ENCODE results near the gene PLXNA1.

PLXNA1 gene

DNA sequence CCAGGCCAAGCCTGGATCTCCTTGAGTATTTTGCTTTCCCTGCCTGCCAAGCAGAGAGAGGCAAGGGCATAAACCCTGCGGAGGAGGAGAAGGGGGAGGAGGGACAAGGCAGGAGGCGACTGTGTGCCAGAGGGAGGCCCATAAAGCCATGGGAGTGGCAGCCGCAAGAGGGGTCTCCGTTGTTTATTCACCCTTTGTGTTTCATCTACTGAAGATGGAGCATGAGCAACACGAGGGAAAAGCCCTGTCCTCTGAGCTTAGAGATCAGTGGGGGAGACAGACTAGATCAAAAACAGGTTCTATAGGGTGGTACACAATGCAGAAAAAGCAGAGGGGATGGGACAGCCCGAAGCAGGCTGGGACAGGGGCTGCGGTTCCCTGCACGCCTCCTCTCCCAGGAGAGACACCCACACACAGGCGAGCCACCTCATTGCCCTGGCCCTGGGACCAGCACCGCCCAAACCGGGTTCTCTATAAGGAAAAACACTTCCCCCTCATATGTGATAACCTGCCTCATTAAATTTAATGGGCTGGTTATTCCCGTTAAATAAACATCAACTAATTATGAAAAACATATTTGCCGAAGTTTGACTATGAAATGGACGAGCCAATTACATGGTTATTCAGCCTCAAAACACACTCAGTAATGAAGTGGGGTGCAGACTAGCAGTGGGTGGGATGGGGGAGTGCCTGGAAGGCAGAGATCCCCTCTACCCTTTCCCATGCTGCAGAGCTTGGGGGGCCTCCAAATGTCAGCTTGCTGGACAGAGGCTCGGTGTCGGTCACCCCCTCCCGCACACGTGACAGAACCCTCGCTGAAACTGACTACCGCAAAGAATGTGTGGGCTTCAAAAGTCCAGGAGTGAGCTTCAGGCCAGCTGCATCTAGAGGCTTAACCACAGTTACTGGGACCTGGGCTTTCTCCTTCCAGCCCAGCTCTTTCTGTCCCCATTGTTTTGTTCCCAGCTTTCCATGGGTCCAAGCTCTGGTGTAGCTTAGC lies 14.2 kb upstream of the PLXNA1 start:
- DNase-seq = no peak

DNA sequence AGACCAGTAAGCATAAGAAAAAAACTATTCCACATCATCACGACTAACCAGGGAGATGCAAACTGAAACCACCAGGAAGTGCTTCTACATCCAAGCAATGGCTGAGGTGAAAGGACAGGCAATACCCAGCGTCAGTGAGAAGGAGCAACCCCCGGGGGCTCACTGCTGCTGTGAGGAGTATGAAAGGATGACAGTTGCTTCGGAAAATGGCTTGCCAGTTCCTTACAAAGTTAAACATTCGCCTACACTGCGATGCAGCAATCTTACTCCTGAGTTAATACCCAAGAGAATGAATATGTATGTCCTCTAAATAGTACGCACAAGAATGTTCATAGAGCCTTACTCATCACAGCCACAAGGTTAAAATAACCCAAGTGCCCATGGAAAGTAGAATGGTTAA lies 13.3 kb upstream of the PLXNA1 start:
- no peak for DNase-seq

DNA sequence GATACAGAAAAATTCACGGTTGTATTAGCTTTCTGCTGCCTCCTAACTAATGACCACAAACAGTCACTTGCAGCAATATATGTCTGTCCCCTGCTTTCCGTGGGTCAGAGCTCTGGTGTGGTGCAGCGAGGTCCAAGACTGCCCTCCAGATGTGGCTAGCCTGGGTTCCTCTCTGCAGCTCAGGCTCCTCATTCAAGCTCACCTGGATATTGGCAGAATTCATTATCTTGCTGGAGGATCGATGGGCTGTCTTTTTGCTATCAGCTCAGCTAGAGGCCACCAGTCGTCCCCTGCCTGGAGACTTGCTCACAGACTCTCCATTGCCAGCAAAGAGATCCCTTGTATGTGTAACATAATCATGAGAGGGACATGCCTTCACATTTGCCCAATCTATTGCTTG lies 12.8 kb upstream of the PLXNA1 start:
- no peak for DNase-seq

DNA sequence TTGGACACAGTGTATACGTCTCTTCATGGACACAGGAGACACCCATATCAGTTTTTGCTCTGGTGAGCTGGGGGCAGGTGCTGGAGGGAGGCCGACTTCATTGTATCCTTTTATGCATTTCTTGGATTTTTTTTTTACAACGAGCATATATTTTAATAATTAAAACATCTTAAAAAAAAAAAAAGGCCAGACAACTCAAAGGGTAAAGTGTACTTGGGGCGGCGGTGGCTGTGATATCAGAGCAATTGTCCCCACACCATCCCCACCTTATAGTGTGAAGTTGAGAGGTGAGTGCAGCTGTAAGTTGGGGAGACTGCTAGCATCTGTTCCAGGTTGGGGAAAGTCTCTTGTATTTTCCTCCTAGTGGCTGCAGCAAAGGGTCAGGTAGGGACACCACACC lies 12.0 kb upstream of the PLXNA1 start:
- no peak for DNase-seq

DNA sequence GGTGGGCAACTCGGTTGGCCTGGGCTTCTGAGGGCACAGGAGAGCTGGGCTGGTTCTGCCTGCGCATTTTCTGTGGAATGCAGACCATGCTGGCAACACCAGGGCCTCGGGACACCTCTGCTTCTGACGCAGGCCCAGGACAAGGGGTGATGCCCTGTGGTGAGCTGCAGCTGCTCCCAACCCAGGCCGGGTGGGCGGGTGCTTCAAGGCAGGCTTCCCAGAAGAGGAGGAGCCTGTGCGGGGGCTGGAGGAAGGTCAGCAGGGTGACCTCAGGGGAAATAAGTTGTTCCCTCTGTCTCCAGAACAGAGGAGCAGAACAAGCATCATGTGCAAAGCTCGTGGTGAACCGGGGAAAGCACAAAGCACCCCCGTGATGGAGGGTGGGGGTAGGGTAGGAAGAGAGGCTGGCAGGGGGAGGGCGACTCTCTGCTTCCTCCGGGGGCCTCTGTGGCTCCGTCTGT lies 11.0 kb upstream of the PLXNA1 start:
- no peak for DNase-seq

DNA sequence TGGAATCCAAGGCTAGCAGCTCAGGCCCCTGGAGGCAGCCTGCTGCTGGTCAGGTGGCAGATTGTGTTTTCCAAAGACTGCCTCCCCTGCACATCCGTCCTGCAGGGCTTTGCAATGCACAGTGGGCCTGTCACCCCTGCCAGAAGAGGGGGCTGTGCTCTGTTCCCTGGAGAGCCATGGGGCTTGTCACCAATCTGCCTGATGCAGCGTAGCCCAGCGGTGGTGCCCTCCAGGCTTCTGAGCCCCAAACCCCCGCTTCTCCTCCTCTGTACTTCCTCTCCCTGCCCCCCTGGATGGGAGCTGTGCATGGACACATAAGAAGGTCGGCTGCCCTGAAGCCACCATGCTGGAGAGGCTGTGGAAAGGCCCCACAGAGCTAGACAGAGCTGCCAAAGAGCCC lies 10.0 kb upstream of the PLXNA1 start:
- no peak for DNase-seq

DNA sequence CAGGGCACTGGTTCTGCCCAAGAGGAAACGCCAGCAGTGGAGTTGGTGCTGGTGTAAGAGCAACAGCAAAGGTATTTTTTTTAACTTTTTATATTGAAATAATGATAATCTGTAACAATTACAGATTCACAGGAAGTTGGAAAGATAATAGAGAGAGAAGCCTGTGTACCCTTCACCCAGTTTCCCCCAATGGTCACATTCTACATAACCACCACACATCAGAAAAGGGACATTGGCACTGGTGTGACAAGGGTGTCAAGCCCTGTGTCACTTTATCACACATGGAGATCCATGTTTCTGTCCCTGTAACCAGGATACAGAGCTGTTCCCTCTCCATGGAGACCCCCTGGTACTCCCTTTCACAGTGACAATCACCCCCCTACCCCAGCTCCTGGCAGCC lies 9.1 kb upstream of the PLXNA1 start:
- no peak for DNase-seq

DNA sequence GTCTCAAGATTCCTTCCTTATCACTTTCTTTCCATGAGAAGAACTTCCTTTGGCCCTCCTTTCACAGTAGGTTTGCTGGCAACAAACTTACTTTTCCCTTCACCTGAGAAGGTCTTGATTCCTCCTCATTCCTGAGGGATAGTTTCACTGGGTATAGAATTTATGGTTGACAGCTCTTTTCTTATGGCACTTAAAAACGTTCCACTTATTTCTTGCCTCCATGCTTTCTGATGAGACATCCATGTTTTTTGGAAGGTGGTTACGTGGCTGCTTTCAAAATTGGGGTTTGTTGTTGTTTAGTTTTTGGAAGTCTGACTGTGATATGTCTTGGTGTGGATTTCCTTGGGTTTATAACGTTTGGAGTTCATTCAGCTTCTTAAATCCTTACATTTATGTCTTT lies 8.2 kb upstream of the PLXNA1 start:
- no peak for DNase-seq

DNA sequence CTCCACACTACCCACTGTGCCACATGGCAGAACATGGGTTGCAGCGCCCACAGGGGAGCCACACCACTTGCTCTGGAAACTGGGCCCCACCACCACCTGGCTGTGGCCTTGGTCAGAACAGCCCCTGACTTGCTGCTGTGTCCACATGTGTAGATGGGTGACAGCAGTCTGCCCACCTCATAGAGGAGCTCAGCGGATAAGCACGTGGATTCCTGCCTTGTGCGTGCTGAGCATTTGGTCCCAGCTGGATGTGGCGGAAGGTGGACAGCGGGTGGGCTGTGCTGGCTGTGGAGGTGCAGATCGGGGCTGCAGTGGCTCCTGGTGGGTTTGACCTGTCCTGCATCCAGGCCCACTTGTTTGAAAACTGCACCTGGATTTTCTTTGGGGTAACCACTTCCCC lies 6.0 kb upstream of the PLXNA1 start:
- no peak for DNase-seq

DNA sequence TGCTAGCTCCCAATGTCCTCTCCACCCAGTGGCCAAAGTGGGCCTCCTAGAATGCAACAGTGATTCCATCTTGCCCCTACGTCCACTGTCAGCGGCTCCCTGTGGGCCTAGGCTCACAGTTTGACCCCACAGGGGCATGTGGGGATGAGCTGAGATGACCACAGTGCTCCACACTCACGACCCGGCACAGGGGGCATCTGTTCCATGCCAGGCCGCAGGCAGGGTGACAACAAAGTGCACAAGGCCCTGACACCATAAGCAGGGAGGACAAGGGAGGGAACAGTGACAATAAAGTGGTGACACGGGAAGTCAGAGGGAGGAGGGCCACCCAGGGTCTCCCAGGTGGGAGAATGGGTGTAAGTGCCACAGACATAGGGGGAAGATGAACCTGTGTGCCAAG lies 5.1 kb upstream of the PLXNA1 start:
- DNase-seq = no peak

DNA sequence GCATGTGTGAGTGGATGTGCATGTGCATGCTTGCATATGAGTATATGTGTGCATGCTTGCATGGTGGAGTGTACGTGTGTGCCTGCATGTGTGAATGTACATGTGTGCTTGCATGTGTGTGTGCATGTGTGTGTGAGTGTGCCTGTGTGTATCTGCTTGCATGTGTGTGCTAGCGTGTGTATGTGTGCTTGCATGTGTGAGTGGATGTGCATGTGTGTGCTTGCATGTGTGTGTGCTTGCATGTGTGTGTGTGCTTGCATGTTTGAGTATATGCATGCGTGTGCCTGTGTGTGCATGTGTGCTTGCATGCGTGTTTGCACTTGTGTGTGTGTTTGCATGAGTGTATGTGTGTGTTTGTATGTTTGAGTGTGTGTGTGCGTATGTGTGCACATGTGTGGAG lies 4.6 kb upstream of the PLXNA1 start:
- no peak for DNase-seq

DNA sequence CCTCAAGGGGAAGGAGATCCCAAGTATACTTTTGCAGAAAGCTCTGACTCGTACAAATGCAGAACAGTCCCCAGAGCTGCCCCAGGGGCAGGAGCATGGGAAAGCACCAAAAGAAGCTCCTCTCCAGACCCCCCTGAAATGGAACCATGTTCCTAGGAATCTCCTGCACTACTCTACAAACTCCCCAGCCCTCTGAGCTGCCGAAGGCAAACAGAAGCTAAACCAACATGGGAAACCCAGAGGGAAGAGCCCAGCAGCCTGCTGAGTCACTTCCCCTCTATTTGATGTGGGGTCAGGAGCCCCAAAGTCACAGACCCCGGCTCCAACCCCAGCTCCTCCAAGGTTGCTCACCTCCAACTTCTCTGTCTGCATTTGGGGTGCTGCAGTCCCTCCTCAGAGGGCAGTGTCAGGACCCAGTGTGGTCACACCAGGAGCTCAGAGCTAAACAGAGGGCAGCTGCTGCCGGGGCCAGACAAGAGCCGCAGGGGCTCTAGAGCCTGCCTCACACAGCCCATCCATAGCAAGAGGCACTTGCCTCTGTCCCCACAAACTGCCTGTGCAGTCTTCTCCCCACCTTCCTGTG lies 3.8 kb upstream of the PLXNA1 start:
- peak; percentile 28 for DNase-seq

DNA sequence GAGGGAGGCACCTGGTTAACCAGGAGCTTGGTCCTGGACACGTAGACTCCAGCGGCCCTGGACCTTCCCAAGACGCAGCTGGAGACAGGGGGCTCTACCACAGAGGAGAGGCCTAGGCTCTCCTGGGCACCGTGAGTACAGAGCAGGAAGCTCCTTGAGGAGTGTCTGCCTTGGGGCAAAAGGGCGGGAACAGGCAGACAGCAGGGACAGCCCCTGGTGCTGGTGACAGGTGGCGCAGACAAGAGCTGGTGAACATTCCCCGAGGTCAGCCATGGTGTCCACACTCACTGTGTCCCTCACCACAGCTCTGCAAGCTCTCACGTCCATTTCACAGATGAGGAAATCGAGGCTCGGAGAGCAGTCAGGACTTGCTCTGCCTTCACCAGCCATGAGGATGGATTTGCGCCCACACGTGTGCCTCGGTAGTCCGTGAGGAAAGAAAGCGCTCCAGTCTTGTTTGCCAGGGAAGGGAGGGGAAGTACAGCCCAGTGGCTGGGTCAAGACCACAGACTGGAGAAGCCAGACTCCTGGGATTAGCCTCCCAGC lies 2.6 kb upstream of the PLXNA1 start:
- DNase-seq = no peak

DNA sequence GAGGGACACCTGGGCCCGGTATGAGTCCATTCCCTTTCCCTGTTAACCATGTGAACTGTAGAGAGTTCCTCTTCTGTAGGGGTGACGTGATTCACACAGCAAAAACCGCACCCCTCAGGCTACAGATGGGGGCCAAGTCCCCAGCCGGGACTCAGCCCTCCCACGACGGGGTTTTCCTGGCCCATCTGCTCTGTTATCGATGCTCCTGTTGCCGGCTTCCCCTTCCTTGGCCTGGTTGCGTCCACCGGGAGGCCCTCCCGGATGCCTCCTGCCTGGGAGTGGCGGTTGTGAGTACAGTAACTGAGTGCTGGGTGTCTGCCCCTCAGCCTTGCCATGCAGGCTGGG lies 817 bp upstream of the PLXNA1 start:
- no peak for DNase-seq

DNA sequence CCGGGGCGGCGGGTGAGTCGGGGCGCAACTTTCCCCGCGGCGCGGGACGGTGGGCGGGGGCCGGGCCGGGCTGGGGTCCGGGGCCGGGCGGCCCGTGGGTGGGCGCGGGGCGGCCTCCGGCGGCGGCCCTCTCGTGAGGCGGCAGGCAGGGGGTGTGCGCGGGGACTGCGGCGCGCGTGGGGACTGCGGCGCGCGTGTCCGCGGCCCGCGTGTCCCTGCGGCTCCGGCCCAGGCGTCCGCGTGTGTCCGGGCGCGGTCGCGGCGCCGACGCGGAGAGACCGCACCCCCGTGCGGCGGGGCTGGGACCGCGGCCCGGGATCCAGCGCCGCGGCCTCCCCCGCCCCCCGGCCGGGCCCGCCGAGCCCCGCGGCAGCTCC lies 349 bp downstream of the PLXNA1 start:
- peak; percentile 53 for DNase-seq

DNA sequence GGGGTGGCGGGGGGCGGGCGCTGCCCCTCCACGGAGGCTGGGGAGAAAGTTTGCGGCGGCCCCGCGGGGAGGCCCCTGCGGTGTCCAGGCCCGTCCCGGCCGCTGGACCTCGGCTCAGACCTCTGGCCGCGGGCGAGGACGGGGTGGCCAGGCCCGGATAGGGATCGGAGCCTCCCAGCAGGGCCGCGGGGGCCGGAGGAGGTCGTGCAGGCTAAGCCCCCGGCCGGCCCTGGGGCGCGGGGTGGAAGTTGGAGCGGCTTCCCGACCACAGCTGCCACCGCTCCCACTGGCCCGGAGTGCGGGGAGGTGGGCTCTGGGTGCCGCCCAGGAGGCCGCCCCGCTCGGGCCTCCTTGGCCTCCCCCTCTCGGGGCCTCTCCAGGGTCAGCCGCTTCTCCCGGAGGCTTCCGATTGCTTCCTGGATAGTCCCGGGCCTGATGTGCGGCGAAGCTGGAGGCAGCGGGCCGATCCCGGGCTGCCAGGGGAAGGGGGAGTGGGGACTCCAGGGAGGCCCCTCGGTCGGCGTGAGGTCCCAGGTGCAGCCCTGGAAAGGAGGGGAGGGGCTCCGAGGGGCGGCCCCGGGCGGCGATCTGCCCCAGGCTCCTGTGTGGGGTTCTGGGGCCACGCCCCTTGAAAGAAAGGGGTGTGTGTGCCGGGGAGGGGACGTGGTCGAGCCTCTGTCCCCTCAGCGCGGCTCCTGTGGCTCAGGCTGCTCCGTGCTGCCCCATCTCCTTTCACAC lies 907 bp downstream of the PLXNA1 start:
- peak; percentile 60 for DNase-seq

DNA sequence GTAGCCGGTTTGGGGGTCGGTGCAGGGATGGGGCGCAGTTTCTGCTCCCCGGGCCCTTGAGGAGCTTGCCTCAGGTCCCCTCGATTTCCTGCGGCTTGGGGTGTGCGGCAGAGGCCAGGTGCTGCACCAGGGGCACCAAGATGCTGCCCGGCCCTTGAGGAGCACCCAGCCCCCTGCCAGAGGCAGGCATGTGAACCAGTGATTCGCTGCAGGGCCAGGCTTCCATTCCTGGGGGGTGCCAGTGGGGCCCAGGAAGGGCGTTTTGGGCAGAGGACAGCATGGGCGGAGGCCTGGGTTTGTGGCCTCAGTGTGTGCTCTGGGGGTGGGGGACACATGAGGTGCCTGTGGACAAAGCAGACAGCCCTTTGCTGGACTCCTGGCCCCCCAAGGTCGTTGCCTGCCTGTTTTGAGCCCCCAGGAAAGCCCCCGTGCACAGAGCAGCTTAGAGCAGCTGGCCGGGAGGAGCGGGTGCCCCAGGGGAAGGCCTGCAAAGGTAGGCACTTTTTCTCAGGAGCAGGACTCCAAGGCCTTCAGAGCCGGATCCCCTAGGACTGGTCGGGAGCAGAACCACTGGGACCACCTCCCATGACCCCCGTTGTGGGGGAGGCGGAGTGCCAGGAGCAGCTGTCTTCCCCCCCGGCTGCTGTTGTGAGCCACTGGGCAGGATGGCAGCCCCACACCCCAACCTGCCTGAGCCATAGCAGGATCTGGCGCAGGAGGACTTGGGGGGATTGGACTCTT lies 1.6 kb downstream of the PLXNA1 start:
- no peak for DNase-seq

DNA sequence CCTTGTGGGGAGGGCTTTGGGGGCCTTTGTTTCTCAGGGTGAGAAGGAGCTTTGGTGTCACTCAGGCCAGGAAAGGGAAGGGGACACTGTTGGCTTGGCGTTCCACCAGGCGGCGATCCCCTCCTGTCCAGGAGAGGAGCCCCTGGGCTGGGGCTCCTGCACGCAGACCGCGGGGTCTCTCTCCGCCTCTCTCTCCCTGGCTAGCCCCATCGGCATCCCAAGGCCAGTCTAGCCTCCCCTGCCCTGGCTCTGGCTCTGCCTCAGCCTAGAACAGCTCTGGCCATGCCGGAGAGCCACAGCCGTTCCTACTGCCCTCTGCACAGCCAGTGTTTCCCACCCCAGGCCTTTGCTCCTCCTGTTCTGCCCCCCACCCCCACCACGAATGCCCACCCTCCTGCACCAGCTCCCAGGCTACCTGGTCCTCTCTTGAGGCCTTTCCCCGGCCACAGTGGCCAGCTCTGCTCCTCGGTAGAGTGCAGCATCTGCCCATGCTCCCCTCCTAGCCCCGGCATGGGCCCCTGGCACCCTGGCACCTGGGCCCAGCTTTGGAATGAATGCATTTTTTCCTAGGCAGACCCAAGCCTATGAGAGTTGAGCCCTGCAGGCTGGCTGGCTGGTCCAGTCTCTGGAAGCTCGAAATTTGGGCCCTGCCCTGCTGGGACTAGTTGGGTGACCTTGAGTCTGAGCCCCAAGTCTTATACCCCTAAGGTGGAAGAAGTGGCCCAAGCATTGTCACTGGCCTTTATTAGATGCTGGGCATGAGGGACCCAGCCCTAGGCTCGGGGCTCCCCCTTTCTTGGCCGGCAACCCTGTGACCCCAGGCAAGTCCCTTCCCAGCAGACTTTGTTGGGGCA lies 2.4 kb downstream of the PLXNA1 start:
- DNase-seq = no peak

DNA sequence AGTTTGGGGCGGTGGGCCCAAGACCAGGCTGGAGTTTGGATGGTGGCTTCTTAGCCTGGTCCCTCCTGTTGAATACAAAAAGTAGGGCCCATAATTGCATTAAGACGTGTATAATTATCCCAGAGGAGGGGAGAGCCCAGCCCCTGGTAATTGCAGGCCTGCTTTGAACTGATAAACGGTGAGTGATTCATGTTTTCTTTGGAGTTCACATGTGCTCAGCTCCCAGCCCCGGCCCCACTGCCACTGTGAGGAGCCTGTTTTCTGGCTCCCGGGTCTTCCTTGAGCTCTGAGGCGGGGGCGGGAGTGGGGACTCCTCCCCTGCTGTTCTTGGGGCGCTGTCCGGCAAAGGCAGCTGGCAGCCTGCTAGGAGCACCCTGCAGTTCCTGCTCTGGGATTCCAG lies 3.1 kb downstream of the PLXNA1 start:
- DNase-seq = no peak

DNA sequence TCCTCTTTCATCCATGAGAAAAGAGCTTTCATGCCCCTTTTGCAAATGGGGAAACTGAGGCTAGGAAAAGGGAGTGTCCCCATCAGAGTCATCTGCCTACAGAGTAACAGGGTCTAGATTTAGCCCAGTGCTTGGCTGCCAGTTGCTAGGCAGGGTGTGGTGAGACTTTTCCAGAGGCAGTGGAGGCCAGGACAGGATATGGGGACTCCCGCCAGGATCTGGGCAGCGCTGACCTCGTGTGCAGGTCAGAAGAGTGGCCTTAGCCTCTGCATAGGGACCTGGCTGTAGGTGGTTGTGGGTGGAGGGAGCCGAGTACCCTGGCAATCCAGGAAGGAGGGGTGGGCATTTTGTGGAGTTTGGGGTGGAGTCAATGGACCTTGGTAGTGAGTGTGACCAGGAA lies 4.2 kb downstream of the PLXNA1 start:
- DNase-seq = no peak

DNA sequence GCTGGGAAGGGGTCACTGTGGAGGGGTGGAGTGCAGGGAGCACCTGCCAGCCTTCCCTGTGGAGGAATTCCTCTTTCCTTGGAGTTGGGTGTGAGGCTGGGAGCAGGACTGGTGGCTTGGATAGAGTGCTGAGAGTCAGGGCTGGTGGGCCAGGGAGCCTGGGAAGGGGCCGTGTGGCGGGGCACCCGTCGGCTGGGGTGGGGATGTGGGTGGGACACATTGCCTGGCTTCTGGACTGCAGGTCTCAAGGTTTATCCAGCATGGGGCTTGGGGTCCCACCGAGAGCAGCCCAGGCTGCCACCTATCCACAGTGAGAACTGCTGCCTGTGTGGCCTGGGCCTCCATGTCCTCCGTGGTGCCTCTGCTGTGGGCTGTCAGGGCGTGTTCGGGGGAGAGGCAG lies 4.7 kb downstream of the PLXNA1 start:
- no peak for DNase-seq

DNA sequence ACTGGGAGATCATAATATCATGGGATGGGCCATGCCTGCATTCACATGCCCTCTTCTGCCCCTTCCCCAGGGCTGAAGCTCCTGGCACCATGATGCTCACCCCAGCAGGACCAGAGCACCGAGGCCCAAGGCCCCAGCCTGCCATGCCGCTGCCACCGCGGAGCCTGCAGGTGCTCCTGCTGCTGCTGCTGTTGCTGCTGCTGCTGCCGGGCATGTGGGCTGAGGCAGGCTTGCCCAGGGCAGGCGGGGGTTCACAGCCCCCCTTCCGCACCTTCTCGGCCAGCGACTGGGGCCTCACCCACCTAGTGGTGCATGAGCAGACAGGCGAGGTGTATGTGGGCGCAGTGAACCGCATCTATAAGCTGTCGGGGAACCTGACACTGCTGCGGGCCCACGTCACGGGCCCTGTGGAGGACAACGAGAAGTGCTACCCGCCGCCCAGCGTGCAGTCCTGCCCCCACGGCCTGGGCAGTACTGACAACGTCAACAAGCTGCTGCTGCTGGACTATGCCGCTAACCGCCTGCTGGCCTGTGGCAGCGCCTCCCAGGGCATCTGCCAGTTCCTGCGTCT lies 5.6 kb downstream of the PLXNA1 start:
- no peak for DNase-seq
